GM21367 (cell line): ENCODE results near the gene GRIK2.

Experiments
- ATAC-seq: cut with Tn5 transposase; IDR thresholded peaks from one replicate; pipeline ENCODE4 v1.9.1; 2021; ENCODE audit not compliant: unreplicated experiment

The GRIK2 gene

DNA sequence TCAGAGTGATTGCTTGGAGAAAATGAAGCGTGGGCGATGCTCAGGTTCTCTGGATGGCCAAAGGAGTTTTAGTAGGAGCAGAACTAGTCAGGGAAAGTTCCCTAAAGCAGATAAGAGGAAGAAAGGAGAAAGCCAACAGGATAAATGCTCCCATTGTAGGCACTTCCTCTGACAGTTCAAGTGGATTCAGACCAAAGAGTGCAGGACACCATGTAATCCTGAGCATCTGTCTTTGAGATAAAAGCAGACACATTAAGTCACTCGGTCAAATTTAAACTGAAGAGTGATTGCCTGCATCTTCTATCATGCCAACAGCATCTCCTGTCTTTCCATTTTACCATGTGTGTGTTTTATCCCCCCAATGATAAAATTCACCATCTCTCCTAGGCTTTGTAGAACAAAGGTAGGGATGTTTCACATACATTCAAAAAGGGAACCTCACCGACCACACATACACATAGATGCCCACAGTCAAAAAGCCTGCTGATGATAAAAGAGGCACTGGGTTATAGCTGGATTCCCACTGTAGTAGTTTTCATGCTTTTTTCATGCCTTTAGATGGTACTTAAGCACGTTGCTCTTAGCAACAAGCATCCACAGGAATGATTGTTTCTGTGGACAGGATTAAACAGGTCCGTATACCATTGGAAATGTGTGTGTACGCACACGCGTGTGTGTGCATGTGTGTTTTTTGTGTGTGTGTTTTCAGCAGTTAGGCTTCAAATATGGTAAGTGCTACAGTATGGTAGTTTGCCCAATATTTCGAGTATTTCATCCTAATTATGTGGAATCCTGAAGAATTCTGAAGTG is 7.0 kb downstream of the GRIK2 start:
- ATAC-seq = no peak

DNA sequence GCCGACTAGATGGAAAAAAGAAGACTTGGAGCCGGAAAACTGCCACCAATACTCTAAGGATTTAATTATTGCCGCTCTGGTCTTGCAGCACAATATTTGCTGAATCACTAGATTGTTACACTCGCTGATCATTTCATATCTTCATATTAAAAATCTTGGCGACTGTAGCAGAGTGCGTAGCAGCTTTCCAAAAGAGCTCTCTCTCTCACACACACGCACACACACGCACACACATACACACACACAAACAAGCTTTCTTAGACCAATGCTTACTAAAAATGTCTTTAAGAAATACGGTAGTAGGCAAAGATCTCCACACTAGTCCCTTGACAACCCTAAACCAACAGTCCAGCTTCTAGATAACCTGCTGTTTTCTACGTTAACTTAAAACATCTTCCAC is 7.7 kb downstream of the GRIK2 start:
- no peak for ATAC-seq

DNA sequence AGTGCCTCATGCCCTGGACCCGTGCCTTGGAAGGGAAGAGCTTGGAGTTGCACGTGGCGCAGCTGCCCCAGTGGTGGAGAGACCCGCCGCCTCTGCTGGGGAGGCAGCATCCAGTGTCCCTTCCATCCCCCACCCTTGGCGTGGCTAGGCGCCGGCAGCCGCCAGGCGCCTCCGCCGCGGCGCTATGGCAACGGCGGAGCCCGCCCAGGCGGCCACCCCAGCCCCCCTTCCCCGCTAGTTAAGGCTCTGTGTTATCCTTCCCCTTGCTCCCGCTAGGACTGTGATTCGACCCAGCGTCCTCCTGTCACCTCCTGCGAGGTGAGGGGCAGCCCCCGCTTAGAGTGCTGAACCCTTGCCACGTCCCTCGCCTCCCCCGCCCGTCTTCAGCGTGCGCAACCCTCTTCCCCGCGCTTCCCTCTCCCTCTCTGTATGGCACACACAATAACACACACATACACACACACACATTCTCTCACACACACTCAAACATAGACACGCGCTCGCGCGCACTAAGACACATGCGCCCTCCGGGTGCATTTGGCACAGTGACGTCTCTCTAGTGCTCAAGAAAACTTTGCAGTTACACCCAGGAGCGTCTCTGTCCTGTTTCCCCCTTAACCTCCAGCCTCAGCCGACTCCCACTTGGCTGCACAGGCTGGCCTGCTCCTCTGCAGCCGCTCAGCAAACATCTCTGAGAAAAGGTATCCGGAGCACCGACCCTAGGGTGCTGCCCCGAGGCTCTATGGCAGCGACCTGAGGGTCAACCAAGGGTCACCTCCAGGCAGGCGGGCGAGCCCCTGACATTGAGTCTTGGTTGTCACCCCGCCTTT is 8.5 kb downstream of the GRIK2 start:
- ATAC-seq = no peak

DNA sequence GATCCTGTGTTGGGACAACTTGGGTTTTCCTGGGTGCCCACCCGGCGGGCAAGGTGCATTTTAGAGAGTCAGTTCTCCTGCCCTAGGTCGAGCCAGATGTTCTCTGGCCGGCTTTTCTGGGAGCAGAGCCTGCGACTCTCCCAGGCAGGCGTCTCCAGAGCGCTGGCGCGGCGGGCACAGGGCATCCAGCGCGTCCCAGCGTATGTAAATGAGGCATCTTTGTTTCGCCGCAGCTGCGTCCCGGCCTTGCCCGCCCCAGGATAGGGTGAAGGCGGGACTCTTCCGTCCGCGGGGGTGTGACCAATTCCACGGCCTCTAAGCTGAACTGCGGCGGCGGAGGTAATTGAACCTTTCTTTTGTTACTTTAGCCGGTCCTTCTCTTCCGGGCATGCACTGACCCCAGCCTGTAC is 9.1 kb downstream of the GRIK2 start:
- ATAC-seq = no peak

DNA sequence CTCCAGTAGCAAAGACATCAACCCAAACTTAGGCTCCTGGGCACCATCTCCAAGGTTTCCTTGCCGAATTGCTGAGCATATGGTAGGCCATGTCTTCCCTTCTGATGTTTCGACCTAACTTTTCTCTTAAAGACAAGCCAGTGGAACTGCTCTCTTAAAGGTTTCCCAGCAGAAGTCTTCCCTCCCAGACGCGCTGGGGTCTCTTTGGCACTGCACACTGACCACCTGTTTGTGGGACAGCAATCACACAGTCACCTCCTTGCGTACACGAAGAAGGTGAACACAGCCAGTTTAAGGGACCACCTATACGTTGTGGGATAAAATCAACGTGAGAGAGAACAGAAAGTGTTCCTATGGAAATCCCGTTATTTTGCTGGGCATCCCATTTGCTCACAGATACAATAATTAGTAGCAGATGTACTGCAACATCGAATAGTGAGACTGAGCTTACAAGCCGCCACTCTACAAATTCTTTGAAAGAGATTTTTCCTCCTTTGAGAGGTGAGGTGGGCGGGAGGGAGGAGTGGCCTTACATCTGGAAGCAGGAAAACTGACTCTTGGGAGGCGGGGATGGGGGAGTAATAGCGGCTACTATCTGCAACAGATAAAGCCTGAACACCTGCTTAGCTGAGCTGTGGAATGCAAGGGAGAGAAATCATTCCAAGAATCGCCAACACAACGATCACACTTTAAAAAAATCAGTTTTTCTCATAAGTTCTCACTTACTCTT is 9.9 kb downstream of the GRIK2 start:
- ATAC-seq = no peak

DNA sequence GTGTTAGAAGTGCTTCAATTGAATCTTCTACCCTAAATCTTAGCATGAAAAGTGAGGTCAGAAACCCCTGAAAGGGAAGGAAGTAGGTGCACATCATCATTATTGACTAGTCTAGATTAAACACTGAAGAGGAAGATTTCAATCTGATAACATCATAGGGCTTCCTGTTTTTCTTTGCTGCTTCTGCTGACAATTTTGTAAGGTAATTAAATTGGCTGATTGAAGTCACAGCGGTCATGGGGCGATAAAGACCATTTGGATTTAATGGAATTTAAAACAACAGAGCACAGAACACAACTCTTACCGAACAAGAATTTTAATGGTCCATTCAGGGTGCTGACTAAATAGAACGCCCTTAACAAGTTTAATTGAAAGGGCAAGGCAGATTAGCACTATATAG is 11.3 kb downstream of the GRIK2 start:
- ATAC-seq = no peak

- ATAC-seq = no peak
Observed at GRCh38 chr6:101413773-101414172, 20.3 kb downstream of the GRIK2 start.

GRCh38 chr6:101417900-101418299 is 24.4 kb downstream of the GRIK2 start:
- no peak for ATAC-seq

DNA sequence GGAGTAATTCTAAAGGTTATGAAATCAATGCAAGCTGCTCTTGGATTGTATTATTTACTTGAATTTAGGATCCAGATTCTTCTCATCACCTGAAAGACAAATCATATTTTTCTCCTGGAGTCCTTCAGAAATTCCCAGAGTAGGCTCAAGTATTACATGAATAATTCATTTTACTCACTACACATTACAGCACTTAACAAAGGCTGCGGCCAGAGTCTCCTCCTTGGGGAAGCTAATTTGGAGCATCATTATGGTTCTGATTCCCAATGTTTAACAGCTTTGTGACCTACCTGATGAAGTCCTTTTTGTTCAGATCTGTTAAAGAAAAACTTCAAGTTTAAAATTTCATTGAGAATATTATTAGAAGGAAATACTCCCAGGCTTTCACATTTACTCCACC is 28.7 kb downstream of the GRIK2 start:
- ATAC-seq = no peak

DNA sequence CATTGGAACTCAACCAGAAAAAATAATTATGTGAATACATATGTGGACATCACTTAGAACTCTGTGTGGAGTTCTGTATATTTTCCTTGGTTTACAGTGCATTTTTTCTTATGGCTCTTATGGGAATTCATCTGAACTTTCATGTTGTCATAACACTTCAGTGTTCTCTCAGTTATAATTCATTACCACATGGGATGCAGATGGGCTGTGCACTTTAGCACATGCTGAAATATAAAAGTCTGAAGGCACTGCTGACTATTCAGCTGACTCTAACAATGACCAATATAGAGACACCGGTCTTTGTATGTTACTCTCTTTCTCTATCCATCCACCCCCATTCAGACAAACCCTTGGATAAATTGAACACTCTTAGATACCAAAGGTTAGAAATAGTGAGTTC is 29.3 kb downstream of the GRIK2 start:
- no peak for ATAC-seq

DNA sequence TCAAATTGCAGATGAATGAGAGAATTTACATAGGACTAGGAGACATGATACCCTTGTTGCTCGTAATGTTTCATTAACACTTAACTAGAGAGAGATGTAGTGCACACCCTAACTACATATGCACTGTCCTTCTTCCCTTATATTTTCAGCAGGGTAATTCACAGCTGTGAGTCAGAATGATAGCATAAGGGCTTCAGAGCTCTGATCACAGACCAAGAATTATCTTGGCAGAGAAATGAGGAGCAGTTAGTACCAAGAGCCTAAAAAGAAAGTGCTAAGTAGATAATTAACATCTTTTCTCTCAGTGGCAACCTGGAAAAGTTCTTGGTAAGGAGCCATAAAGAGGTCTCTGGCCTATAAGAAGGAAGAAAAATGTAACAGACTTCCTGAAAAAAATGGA is 35.8 kb downstream of the GRIK2 start:
- no peak for ATAC-seq

DNA sequence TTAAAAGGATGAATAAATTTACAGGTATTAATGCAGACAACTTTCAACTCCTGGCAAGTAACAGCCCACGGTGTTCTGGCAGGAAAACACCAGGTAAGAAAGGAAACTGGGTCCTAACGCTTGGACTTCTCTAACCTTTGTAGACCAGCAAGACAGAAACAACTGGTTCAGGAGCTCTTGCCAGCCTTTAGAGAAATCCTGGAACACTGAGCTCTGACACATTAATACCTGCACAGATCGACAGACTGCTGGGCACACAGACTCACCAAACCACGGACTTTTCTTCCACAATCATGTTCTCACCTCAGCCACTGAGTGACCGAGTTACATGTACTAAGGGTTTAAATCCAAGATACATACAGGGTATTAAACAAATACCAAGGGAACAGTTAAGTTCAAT is 36.3 kb downstream of the GRIK2 start:
- ATAC-seq = no peak

GRCh38 chr6:101433141-101433540 is 39.6 kb downstream of the GRIK2 start:
- ATAC-seq = no peak

GRCh38 chr6:101434601-101435000 is 41.1 kb downstream of the GRIK2 start:
- ATAC-seq = no peak

- ATAC-seq = no peak
Observed at GRCh38 chr6:101435038-101435437, 41.5 kb downstream of the GRIK2 start.

DNA sequence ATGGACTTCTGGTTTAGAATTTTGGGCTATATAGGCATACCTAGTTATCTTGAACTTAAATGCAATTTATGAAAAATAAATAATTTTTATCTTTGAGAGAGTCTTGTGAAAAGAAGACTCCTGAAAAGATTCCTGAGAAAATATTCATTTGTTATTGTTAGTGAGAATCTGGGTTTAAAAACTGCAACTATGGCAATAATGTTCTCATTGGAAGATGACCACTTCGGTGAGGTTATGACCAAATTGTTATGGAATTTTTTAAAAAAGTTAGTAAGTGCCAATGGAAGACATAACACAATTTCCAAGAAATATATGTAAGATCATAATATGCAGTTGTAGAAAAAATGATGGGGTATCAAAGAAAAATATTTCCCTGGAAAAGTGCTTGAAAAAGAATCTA is 46.3 kb downstream of the GRIK2 start:
- ATAC-seq = no peak

- no peak for ATAC-seq
Observed at GRCh38 chr6:101443315-101443714, 49.8 kb downstream of the GRIK2 start.

DNA sequence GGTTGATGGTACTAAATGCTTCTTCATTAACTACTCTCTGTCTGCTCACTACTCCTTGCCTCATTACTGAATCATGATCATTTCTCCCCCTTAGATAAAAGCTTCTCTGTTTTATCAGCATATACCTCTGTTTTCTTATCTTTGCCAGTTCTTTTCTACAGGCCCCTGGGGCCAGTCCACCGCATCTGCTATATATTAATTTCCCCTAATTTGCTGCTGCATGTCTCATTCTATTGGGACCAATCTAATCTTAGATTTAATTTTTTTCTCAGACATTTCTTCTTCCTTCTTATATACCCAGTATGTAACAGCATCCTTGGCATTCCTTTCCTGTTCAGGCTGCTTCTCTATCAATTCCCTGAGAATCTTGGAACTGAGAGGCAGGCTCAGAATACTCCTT is 51.2 kb downstream of the GRIK2 start:
- no peak for ATAC-seq

GRCh38 chr6:101445527-101445926 is 52.0 kb downstream of the GRIK2 start:
- no peak for ATAC-seq

DNA sequence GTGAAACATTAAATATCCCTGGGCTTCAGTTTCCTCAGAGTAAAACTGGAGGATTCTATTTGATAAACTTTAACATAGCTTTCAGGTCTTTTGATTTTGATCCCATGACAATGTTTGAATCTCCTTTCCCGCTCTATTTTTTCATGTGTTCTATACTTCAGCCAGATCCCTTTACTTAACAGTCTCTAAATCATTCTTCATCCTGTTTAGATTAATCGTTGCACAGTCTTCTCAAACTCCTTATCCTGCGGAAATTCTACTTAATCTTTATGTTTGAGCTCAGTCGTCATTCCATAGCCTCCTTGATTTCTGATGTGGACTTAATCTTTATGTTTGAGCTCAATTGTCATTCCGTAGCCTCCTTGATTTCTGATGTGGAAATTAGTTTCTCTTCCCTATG is 57.4 kb downstream of the GRIK2 start:
- no peak for ATAC-seq

DNA sequence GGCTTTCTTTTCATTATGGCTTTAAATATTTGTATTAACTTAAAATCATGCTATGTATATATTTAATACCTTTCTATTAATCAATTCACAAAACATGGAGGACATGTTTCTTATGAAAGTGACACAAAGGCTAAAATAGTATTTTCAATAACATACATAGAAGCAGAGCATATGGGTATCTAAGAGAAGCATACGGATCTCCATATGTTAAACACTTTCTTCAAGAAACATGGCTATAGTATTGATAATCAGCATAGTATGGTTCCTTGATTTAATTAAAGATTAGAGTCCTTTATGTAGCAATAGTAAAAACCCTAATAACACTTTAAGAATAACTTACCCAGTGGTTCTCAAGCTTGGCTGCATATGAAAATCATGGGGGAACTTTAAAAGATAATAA is 58.5 kb downstream of the GRIK2 start:
- ATAC-seq = no peak

DNA sequence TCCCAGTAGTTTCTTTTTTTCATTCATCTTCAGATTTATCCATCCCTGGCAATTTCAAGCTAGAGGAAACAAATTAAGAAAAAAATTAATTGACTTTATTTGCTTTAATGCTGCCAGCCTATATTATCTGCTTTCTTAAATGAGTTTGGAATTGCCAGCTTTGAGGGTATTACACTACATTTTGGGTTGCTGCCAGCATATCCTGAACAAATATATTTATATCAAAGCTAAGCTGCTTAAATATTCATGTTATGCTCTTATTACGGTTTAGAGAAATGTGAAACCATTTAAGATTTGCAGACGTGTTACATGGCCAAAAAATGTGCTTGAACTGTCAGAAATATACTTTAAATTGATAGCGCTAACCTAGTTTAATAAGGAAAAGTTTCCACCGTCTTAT is 59.7 kb downstream of the GRIK2 start:
- ATAC-seq = no peak
